ENCODE measurements around the gene ACCS. TPM values are rescaled to one million over a fixed set of nuclear protein-coding genes. Genes with fewer than 3 reads are reported as not detected.

The ACCS gene, protein sequence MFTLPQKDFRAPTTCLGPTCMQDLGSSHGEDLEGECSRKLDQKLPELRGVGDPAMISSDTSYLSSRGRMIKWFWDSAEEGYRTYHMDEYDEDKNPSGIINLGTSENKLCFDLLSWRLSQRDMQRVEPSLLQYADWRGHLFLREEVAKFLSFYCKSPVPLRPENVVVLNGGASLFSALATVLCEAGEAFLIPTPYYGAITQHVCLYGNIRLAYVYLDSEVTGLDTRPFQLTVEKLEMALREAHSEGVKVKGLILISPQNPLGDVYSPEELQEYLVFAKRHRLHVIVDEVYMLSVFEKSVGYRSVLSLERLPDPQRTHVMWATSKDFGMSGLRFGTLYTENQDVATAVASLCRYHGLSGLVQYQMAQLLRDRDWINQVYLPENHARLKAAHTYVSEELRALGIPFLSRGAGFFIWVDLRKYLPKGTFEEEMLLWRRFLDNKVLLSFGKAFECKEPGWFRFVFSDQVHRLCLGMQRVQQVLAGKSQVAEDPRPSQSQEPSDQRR
- 29.2 TPM for total RNA-seq
- polyA plus RNA-seq: 14.2 TPM

- H3K4me1 ChIP-seq (ENCODE audit: insufficient read depth): no peaks in the 10 kb centered on the region
- peak within 1 kb of the TSS; percentile 97 for H3K27ac ChIP-seq (ENCODE audit: low read depth)
- H3K4me3 ChIP-seq (ENCODE audit: low read depth, low read length): peak within 1 kb of the TSS; percentile 85
- under 1% methylated on average over 70 of the region's 70 CpGs for WGBS
- peaks cover 1% of the 10 kb centered on the region for H3K36me3 ChIP-seq (ENCODE audit: insufficient read depth)
- DNase-seq (ENCODE audit: extremely low spot score): peak; percentile 77
These were observed at the start of gene ACCS for GRCh38 chr11:44065841-44066731. ACCS (plus strand) TSS chr11:44066270; CDS start chr11:44067628, 1,358 bp downstream.

GRCh38 chr11:44016546-44017442, 49.3 kb upstream of the ACCS start:
- DNase-seq (ENCODE audit: extremely low spot score): no peak
- no peaks in the 10 kb centered on the region for H3K4me1 ChIP-seq (ENCODE audit: insufficient read depth)
- 93% methylated on average over 2 of the region's 2 CpGs for WGBS
- H3K27ac ChIP-seq (ENCODE audit: low read depth): no peak overlapping the region
- no peaks in the 10 kb centered on the region for H3K36me3 ChIP-seq (ENCODE audit: insufficient read depth)
- H3K4me3 ChIP-seq (ENCODE audit: low read depth, low read length): no peak overlapping the region

DNA sequence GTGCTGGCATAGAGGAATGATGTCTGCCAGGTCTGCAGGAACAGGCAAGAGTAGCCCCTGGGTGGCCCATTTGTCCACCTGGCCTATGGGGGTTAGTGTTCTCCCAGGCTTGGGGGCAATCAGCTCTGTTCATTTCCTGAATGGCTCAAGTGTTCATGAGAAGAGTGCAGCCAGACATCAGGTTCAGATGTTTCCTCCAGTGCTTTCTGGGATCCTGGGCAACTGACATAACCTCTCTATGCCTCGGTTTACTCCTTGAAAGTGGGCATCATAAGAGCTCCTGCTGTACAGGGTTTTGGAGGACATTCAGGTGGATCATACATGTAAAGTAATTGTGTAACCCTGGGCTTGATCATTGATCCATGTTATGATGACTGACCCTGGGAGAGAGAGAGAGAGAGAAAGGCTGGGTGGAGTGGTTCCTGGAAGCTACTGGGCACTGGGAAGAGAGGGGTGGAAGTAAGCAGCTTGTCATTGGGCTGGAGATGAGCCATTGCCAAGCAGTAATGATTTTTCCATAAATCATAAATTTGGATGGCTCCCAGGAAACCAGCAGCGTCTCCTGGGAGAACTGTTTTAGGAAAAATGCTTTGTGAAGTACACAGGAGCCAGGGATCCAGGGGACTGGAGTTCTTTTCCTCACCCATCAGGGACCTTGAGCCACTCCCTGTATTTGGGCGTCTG, 48.5 kb upstream of the ACCS start:
- Histone ChIP-seq H3K36me3 (ENCODE audit: insufficient read depth) (no peaks in the 10 kb centered on the region), H3K4me3 (ENCODE audit: low read depth, low read length) (no peak overlapping the region), H3K4me1 (ENCODE audit: insufficient read depth) (no peaks in the 10 kb centered on the region), H3K27ac (ENCODE audit: low read depth) (no peak overlapping the region)
- no peak for DNase-seq (ENCODE audit: extremely low spot score)
- WGBS: 46% methylated on average over 3 of the region's 3 CpGs

- 16% methylated on average over 4 of the region's 4 CpGs for WGBS
- no peak for DNase-seq (ENCODE audit: extremely low spot score)
- H3K4me1 ChIP-seq (ENCODE audit: insufficient read depth): no peaks in the 10 kb centered on the region
- no peak overlapping the region for H3K27ac ChIP-seq (ENCODE audit: low read depth)
- H3K4me3 ChIP-seq (ENCODE audit: low read depth, low read length): no peak overlapping the region
- no peaks in the 10 kb centered on the region for H3K36me3 ChIP-seq (ENCODE audit: insufficient read depth)
These were observed 47.9 kb upstream of the ACCS start for GRCh38 chr11:44018127-44018521.

DNA sequence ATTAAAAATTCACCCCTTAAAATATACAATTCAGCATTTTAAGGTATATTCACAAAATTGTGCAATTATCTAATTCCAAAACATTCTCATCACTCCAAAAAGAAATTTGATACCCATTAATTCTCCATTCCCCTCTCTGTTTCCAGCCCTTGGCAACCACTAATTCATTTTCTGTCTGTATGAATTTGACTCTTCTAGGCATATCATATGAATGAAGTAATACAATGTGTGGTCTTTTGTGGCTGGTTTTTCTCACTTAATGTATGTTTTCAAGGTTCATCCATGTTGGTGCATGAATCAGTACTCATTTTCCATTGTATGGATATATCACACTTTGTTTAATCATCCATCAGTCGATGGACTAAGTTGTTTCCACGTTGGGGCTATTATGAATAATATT, 47.2 kb upstream of the ACCS start:
- no peak overlapping the region for H3K4me3 ChIP-seq (ENCODE audit: low read depth, low read length)
- no peak overlapping the region for H3K27ac ChIP-seq (ENCODE audit: low read depth)
- no peaks in the 10 kb centered on the region for H3K4me1 ChIP-seq (ENCODE audit: insufficient read depth)
- 65% methylated on average over 2 of the region's 2 CpGs for WGBS
- DNase-seq (ENCODE audit: extremely low spot score): no peak
- H3K36me3 ChIP-seq (ENCODE audit: insufficient read depth): no peaks in the 10 kb centered on the region

DNA sequence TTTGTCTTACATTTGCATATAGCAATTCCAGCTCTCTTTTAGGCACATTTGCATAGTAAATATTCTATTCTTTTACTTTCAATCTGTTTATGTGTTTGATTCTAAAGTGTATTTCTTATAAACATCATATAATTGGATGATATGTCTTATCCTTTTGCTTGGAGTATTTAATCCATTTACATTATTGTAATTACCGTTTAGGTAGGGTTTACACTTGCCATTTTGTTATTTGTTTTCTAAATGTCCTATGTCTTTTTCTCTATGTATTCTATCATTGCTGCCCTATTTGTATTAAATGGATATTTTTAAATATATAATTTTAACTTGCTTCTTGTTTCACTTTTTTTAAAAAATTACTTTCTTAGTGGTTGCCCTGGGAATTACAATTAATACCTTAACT, 41.1 kb upstream of the ACCS start:
- Histone ChIP-seq H3K27ac (ENCODE audit: low read depth) (no peak overlapping the region), H3K4me3 (ENCODE audit: low read depth, low read length) (no peak overlapping the region), H3K4me1 (ENCODE audit: insufficient read depth) (no peaks in the 10 kb centered on the region), H3K36me3 (ENCODE audit: insufficient read depth) (no peaks in the 10 kb centered on the region)
- 92% methylated on average over 1 of the region's 1 CpG for WGBS
- DNase-seq (ENCODE audit: extremely low spot score): no peak

DNA sequence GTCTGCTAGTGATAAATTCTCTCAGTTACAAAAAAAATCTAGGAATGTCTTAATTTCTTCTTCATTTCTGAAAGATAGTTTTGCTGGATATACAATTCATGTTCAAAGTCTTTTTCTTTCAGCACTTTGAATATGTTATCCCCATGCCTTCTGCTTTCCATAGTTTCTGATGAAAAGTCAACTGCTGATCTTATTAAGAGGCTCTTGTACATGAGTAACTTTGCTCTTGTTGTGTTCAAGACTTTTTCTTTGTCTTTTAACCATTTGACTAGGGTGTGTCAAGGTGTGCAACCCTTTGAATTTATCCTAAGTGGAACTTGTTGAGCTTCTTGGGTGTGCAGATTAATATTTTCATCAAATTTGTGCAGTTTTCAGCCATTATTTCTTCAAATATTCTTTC, 40.3 kb upstream of the ACCS start:
- no peak for DNase-seq (ENCODE audit: extremely low spot score)
- Histone ChIP-seq H3K4me1 (ENCODE audit: insufficient read depth) (no peaks in the 10 kb centered on the region), H3K36me3 (ENCODE audit: insufficient read depth) (no peaks in the 10 kb centered on the region), H3K27ac (ENCODE audit: low read depth) (no peak overlapping the region), H3K4me3 (ENCODE audit: low read depth, low read length) (no peak overlapping the region)

DNA sequence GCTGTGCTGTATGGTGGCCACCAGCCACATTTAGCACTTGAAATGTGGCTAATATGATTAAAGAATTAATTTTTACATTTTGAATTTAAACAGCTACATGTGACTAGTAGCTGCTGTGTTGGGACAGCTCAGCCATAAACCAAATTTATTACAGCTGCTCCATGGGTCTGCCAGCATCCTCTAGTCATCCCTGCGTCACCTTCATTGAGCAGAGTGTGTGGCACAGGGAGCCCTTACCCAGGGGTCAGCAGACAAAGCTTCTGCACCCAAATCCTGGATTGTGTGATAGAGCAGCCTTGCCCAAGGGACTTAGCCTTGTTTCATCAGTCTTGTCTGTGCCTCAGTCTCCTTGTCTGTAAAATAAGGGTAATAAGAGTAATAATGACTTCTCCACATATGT, 37.7 kb upstream of the ACCS start:
- WGBS: 85% methylated on average over 1 of the region's 1 CpG
- Histone ChIP-seq H3K4me3 (ENCODE audit: low read depth, low read length) (no peak overlapping the region), H3K27ac (ENCODE audit: low read depth) (no peak overlapping the region), H3K36me3 (ENCODE audit: insufficient read depth) (no peaks in the 10 kb centered on the region), H3K4me1 (ENCODE audit: insufficient read depth) (no peaks in the 10 kb centered on the region)
- no peak for DNase-seq (ENCODE audit: extremely low spot score)

GRCh38 chr11:44028816-44029506, 37.1 kb upstream of the ACCS start:
- H3K36me3 ChIP-seq (ENCODE audit: insufficient read depth): no peaks in the 10 kb centered on the region
- WGBS: 96% methylated on average over 3 of the region's 3 CpGs
- H3K4me3 ChIP-seq (ENCODE audit: low read depth, low read length): no peak overlapping the region
- no peak for DNase-seq (ENCODE audit: extremely low spot score)
- H3K4me1 ChIP-seq (ENCODE audit: insufficient read depth): no peaks in the 10 kb centered on the region
- no peak overlapping the region for H3K27ac ChIP-seq (ENCODE audit: low read depth)

GRCh38 chr11:44029507-44029845, 36.6 kb upstream of the ACCS start:
- H3K36me3 ChIP-seq (ENCODE audit: insufficient read depth): no peaks in the 10 kb centered on the region
- H3K4me3 ChIP-seq (ENCODE audit: low read depth, low read length): no peak overlapping the region
- no peaks in the 10 kb centered on the region for H3K4me1 ChIP-seq (ENCODE audit: insufficient read depth)
- no peak overlapping the region for H3K27ac ChIP-seq (ENCODE audit: low read depth)
- no peak for DNase-seq (ENCODE audit: extremely low spot score)
- WGBS: 100% methylated on average over 1 of the region's 1 CpG

DNA sequence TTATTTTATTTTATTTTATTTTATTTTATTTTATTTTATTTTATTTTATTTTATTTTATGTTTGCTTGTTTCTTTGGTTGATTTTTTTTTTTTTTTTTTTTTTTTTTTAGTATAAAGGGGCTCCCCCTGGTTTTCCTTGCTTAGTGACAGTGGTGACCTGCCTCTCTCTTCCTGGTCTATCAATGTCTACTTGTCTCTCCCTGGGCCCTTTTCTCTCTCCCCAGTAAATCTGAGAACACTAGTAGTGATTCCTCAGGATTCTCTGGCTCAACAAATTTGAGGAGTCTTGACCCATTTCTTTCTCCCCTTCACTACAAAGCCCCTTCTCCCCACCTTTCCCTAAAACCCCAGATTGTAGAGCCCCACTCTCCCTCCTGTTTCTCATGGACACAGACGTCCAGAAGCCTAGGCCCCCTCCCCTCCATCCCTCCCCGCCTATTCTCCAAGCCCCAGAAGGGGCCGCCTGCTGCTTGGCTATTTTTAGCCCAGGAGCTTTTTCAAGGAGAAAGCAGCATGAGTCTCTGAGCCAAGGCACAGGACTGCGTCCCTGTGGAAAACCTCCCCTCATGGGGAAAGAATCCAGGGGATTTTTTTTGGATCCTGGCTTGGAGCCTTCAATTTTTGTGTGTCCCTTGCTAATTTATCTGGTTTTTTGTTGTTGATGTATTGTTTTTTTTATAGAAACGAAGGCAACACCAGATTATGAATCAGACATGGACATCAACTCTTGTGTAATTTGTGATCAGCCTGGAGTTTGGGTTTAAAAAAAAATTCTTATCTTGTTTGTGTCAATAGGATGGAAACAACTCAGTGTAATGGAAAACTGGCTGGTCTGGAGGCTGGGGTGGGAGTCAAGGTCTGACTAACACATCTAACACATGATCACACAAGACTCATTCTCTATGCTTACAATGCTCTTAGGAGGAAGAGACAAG, 35.8 kb upstream of the ACCS start:
- 14% methylated on average over 5 of the region's 5 CpGs for WGBS
- no peak for DNase-seq (ENCODE audit: extremely low spot score)
- peak overlapping the region; percentile 46 for H3K27ac ChIP-seq (ENCODE audit: low read depth)
- H3K4me1 ChIP-seq (ENCODE audit: insufficient read depth): no peaks in the 10 kb centered on the region
- no peaks in the 10 kb centered on the region for H3K36me3 ChIP-seq (ENCODE audit: insufficient read depth)
- no peak overlapping the region for H3K4me3 ChIP-seq (ENCODE audit: low read depth, low read length)

DNA sequence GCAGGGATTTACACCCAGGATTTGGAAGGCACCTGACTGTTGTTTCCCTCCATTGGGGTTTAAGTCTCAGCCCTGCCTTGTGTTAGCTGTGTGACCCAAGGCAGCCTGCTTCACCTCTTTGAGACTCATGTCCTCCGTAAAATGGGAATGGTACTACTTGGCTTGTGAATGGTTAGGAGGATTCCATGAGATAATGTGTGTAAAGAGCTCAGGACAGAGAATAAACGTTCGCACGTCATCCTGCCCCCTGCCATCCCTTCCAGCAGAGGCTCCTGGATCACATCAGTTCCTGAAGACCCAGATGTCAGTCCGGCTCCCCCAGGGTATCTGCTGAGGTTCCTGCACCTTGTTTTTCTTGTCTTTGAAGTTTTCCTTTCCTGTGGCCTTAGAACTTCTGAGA, 35.1 kb upstream of the ACCS start:
- WGBS: 60% methylated on average over 5 of the region's 5 CpGs
- no peaks in the 10 kb centered on the region for H3K4me1 ChIP-seq (ENCODE audit: insufficient read depth)
- no peaks in the 10 kb centered on the region for H3K36me3 ChIP-seq (ENCODE audit: insufficient read depth)
- no peak for DNase-seq (ENCODE audit: extremely low spot score)
- H3K27ac ChIP-seq (ENCODE audit: low read depth): peak overlapping the region; percentile 33
- H3K4me3 ChIP-seq (ENCODE audit: low read depth, low read length): no peak overlapping the region
